Raji (cell line): Measurements from ENCODE around the gene INPP1.

Source experiments
- POLR2A ChIP-seq: IDR thresholded peaks from 2 replicates; pipeline ENCODE4 v1.6.1; 2011; ENCODE audit warnings: low read depth, low read length, control low read depth; ENCODE audit not compliant: insufficient read depth

The INPP1 gene

DNA sequence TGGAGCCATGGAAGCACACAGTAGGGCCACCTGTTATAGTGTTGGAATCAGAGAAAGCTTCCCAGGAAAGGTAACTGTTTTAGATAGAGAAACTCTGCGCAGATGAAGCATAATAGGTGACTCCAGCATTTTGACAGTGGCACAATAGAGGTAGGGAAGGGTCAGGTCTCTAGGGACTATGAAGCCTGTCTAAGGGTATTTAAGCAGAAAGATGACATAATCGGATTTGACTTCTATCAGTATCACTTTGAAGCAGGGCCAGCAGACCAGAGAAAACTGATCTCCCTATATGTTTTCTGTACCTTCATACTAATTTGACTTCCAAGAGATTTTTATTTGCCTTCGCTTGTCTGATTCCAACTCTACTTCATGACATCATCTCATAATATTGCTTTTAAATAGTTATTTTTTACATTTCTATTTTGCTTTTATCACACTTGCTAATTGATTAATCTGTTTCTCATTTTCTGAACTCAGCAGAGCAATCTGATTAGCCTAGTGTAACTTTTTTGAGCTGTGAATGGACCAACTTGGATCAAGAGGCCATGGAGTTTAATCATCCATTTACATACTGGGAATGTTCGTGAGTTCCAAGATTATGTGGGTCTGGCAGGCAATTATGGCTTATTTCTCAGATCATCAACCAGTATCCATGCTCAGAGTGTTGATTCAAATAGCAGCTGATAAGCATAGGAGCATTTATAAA, 15.4 kb upstream of the INPP1 start:
- no peak for TF ChIP-seq POLR2A

DNA sequence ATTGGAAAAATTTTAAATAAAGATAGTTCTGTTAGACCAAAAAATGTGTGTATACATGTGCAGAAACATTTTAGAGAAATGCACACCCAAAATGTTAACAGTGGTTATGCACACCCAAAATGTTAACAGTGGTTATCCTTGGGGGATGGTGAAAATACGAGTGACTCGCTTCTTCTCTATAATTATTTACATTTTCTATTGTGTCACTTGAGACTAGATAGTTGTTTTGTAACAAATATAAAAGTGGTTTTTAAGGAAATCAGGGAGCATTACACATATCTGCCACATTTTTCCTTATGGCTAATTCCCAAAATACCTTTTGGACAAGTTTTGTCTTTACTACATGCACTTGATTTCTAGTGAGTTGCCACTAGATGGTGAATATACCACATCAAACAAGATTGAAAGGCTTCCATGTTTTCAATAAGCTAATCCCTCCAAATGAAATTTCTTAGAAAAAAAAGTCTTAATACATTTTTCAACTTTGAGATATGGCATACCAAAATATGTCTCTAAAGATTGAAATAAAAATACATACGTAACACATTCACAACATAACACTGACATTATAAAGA, 14.7 kb upstream of the INPP1 start:
- no peak for TF ChIP-seq POLR2A

DNA sequence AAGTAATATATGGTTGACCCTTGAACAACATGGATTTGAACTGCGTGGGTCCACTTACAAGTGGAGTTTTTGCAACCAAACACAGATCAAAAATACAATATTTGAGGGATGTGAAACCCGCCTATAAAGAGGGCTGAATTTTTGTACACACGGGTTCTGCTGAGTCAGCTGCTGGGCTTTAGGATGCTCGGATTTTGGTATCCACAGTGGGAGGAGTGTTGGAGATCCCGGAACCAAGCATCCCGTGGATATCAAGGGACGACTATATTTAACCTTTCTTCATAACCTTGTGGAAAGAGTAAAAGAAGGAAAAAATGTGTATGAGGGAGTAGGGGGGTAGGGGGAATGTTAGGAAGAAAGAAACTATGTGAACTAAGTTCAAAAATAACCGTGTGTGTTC, 10.0 kb upstream of the INPP1 start:
- TF ChIP-seq POLR2A: no peak

DNA sequence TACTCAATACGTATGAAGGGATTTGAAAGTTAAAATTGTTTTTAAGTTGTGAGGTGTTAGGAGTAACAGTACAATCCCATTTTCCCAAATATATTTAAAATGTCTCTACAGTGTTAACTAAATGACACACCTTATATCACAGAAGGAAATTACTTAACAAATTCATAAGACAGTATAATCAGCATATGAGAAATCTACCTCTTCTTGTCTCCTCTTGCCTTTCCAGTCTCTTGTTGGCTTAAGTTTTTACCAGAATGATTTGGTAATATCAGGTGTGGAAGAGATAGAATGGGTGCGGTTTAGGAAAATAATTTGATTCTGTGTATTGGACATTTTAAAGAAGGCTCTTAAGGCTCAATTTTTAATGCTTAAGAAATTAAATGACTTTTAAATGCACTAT, 9.5 kb upstream of the INPP1 start:
- TF ChIP-seq POLR2A: no peak

DNA sequence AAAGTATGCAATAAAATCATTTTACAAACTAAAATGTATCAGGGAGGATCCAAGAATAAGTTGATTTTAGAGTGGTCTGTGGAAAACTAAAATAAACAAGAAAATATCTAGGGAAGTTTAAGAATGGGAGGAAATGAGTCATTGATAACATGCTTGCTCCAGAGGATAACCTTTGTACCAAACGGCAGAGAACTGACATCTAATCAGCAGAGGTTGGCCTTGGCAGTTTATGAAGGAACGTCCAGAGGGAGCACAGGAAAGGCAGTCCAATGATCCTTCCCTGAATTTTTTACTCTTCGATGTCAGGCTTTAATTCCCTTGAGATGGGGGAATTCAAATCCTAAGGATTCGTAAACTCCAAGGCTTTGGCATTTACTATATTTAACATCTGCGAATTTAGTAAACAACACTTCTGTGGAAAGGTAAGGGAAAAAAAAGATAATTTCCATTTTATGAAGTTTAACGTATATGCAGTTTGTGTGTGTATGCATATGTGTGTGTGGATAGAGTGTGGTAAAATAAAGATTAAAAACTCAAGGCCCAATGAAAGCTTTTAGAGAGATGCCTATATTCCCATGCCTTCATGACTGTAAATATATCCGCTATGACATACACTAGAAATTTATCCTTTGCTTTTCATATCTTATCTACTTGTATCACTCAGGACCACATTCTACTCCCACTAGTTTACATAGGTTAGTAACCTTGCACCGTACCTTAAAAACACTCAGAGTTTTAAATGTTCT, 8.7 kb upstream of the INPP1 start:
- no peak for TF ChIP-seq POLR2A

DNA sequence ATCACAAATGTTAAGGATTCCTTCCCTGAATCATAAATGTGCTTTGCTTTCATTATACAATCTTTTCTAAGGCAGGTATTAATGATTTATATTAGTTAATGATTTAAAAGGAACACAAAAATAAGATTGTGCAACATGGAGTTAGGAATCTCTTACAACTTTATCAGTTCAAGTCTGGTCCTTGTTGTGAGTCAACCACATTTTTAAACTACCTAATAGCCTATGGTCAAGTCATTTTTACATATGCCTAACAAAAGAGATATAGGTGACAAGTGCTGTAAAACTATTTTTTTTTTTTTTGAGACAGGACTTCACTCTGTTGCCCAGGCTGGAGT, 8.2 kb upstream of the INPP1 start:
- TF ChIP-seq POLR2A: no peak

DNA sequence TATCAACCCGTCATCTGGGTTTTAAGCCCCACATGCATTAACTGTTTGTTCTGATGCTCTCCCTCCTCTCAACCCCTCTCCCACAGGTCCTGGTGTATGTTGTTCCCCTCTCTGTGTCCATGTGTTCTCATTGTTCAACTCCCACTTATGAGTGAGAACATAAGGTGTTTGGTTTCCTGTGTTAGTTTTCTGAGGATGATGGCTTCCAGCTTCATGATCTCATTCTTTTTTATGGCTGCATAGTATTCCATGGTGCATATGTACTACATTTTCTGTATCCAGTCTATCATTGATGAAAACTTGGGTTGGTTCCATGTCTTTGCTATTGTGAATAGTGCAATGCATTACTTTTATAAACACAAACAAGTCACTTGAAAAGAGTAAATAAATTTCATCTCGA, 7.0 kb upstream of the INPP1 start:
- TF ChIP-seq POLR2A: no peak

DNA sequence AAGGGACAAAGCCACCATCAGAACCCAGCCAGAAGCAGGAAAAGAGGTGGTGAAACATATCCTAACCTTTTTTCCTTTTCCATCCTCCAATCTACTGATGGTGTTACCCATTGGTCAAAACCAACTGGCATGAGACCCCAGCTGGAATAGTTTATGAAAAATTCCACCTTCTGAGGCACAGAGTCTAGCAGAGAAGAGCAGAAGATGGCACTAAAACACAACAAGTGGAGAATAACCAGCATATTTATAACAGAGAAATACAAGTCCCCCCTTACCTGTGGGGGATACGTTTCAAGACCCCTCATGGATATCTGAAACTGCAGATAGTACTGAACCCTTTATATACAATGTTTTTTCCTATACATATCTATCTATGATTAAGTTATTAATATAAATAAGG, 4.9 kb upstream of the INPP1 start:
- TF ChIP-seq POLR2A: no peak

DNA sequence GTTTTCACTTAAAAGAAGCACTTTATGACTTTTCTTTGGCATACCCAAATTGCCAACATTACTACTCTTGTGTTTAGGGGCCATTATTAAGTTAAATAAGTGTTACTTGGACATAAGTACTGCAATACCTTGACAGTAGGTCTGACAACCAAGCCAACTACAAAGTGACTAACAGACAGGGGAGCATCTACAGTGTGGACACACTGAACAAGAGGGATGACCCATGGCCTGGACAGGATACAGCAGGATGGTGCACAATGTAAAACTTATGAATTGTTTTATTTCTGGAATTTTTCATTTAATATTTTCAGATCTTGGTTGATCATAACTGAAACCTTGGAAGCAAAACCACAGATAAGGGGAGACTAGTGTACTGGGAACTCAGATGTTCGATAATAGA, 4.0 kb upstream of the INPP1 start:
- TF ChIP-seq POLR2A: no peak

DNA sequence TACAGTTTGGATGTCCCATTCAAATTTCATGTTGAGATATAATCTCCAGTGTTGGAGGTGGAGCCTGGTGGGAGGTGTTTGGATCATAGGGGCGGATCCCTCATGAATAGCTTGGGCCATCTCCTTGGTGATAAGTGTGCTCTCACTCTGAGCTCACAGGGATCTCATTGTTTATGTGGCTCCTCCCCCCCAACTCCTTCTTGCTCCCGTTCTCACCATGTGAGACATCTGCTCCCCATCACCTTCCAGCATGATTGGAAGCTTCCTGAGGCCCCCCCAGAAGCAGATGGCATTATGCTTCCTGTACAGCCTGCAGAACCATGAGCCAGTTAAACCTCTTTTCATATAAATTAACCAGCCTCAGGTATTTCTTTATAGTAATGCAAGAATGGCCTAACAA, 3.0 kb upstream of the INPP1 start:
- TF ChIP-seq POLR2A: no peak

DNA sequence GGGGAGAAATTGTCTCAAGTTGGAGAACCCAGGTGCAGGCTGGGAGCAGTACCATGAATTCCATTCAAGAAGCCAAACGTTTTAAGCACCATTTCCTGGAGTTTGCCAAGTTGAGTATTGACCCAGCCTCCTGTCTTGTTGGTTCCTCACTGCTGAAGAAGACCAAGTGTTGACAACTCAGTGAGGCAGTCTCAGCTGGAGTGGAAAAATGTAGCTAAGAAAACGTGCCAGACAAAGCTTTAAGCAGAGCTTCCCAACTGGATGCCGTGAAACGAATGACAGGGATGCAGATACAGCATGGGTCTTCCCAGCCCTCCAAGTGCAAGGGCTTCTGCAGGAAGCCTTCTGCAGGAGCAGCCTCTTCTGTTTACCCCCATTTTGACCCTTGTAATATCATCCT, 778 bp upstream of the INPP1 start:
- TF ChIP-seq POLR2A: no peak

DNA sequence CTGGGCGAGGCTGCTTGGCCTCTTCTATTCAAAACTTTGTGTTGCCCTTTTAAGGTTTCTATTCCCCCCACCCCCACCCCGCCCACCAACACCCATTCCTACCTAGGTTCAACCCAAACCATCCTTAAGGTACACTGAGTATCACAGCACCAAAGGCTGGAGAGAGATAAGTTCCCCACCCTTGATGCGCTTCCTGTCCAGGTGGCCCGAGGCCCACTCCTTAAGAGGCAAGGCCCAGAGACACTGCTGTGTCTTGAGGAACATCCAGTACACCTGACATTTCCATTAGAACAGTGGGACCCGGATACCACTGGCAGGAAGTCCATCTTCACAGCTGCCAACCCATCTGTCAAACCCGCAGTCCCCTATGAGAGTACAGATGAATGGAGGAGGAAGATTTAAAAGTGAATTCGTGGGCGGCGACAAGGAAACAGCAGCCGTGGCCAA, 277 bp upstream of the INPP1 start:
- TF ChIP-seq POLR2A: no peak

DNA sequence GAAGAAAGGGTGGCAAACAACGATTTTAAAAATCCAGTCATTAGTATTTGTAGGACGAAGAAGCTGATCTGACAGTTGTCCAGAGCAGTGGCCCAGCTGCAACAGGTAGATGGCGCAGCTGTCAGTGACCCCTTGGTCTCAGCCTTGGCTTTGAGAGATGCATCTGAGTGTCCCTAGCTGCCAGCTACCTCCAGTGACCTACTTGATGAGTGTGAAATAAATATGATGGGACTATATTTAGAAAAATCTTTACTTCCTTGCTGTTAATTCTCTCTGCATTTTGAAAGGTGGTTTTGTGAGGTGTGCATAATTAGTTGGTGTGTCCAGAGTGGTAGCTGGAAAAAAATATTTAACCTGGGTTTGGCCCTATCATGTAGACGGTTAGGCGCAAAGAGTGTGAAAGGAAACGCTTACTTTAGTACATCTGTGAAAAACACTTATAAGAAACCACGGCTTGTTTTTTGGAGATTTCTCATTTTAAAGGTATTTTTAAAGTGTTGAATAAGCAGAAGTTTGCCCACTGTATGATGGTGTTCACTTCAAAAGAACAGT, 963 bp downstream of the INPP1 start:
- no peak for TF ChIP-seq POLR2A

DNA sequence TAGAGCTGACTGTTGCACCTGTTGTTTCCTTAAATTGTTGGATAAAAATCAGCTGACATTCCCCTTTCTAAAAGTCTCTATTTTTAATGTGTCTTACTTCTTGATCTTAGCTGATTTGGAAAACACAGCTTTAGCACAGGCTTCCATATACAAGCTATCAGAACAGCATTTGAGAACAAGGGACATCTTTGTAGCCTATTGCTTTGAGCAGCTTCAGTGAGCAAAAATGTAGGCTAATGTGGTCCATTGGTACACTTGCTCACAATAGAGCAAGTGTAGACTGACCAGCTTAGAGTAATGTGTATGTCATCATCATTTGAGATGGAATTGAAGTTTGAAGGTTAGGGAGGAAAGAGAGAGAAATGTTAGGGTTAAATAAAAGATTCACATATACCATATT, 7.0 kb downstream of the INPP1 start:
- TF ChIP-seq POLR2A: no peak

DNA sequence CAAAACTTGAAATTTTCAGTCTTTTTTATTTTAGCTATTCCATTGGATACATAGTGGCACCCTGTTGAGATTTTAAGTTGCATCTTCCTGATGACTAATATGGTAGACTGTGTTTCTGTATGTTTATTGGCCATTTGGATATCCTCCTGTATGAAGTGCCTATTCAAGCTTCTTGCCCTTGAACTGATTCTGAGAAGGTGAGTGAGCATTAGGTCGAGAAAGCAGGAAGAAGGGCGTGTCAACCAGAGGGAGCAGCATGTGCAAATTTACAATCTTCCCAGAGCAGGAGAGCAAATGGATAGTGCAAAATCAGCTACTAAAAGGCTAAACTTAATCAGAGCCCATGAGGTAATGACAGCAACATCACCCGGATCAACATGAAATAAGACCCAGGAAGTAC, 8.6 kb downstream of the INPP1 start:
- no peak for TF ChIP-seq POLR2A
